Activated B cell treated with CpG ODN at 0.5 μM for 24 hours (primary cell): ENCODE results near the gene IL17RA. TPM values are rescaled to one million over a fixed set of nuclear protein-coding genes. Genes with fewer than 3 reads are reported as not detected.
A peak's percentile ranks its signal among the peaks of the same experiment; 100 is the strongest.

ENCODE experiments used
- ATAC-seq: fragments of 200-7000 bp; cut with Tn5 transposase; one replicate; pipeline ENCODE4 v1.10.0; 2021; ENCODE audit warnings: low read depth, mild to moderate bottlenecking, moderate library complexity
- CTCF ChIA-PET: fragments of 350-600 bp; sonication (Branson Sonifier 250); formaldehyde crosslinking; loops from one replicate; lab custom pipeline; 2021; ENCODE audit warnings: antibody characterized with exemption; lab: Charles Lee
- POLR2A ChIA-PET: fragments of 350-600 bp; sonication (Branson Sonifier 250); formaldehyde crosslinking; loops from one replicate; lab custom pipeline; 2021; ENCODE audit warnings: antibody characterized with exemption; lab: Charles Lee
- DNase-seq: peaks from one replicate; pipeline ENCODE4 v3.0.0; 2022
- H3K27ac Mint-ChIP-seq: one replicate; pipeline ENCODE4 v1.8.0; 2020; ENCODE audit warnings: mixed read lengths
- H3K27me3 Mint-ChIP-seq: one replicate; pipeline ENCODE4 v1.8.0; 2021; ENCODE audit warnings: mixed read lengths
- H3K36me3 Mint-ChIP-seq: one replicate; pipeline ENCODE4 v1.8.0; 2021; ENCODE audit warnings: low read depth, mixed read lengths
- H3K4me1 Mint-ChIP-seq: one replicate; pipeline ENCODE4 v1.8.0; 2021; ENCODE audit warnings: mixed read lengths
- H3K4me3 Mint-ChIP-seq: one replicate; pipeline ENCODE4 v1.8.0; 2020; ENCODE audit warnings: mild to moderate bottlenecking, mixed read lengths
- H3K9me3 Mint-ChIP-seq: one replicate; pipeline ENCODE4 v1.8.0; 2020; ENCODE audit warnings: mixed read lengths
- CTCF ChIP-seq: fragments of 200-600 bp; IDR thresholded peaks from one replicate; pipeline ENCODE4 v1.8.0; 2022; ENCODE audit warnings: antibody characterized with exemption, mild to moderate bottlenecking
- intact Hi-C: fragments of 100-400 bp; cut with micrococcal nuclease; formaldehyde crosslinking; loops from one replicate; pipeline ENCODE4 v1.15.1; 2024
- total RNA-seq: library from RNA; stranded (reverse); gene quantifications from 2 replicates; pipeline ENCODE4 v1.2.3, GENCODE V29; 2022

Gene IL17RA
- total RNA-seq, 1 donor from 2014 or later, result 18.1 TPM

- POLR2A ChIA-PET, result interaction anchor here (0.6 to 0.9 kb wide), 2 partner anchors 71 to 427 kb away, joined by 3 read pairs; no protein-coding TSS in a partner anchor
- no peak for TF ChIP-seq CTCF
- Mint-ChIP-seq H3K27me3 (no peaks in the 10 kb centered on the region), H3K27ac (no peak overlapping the region), H3K9me3 (no peaks in the 10 kb centered on the region), H3K4me1 (peaks cover 3% of the 10 kb centered on the region), H3K4me3 (no peak overlapping the region), H3K36me3 (no peaks in the 10 kb centered on the region)
- intact Hi-C loops, result loop anchor here (1.0 to 5.0 kb wide), 4 partner anchors 20 to 427 kb away; partner anchors contain the start of gene CECR2
- ATAC-seq (no peak), DNase-seq (no peak)
- CTCF ChIA-PET, result interaction anchor here (0.7 to 5.7 kb wide), 7 partner anchors 10 to 427 kb away, joined by 3 to 38 read pairs (median 7); partner anchors contain the start of gene IL17RA
Observed at GRCh38 chr22:17074648-17075002, 10.2 kb upstream of the IL17RA start.

- no peaks in the 10 kb centered on the region for H3K36me3 Mint-ChIP-seq
- TF ChIP-seq CTCF, result no peak
- DNase-seq (no peak), ATAC-seq (no peak)
- no peaks in the 10 kb centered on the region for H3K27me3 Mint-ChIP-seq
- H3K9me3 Mint-ChIP-seq, result no peaks in the 10 kb centered on the region
- CTCF ChIA-PET, result interaction anchor here (1.0 to 5.7 kb wide), 3 partner anchors 95 to 425 kb away, joined by 3 to 38 read pairs (median 4); no protein-coding TSS in a partner anchor
- intact Hi-C loops, result loop anchor here (5.0 kb wide), 1 partner anchor 290 kb away; the partner anchor contains the start of gene CECR2
- no peak overlapping the region for H3K27ac Mint-ChIP-seq
- peaks cover 3% of the 10 kb centered on the region for H3K4me1 Mint-ChIP-seq
- POLR2A ChIA-PET, result no interaction called here
- H3K4me3 Mint-ChIP-seq, result no peak overlapping the region
Observed at GRCh38 chr22:17077255-17077654, 7.5 kb upstream of the IL17RA start.

- POLR2A ChIA-PET, result no interaction called here
Observed at GRCh38 chr22:17079572-17079971, 5.2 kb upstream of the IL17RA start.

GRCh38 chr22:17083255-17083654, 1.5 kb upstream of the IL17RA start:
- TF ChIP-seq CTCF, result no peak
- Mint-ChIP-seq H3K4me1 (peaks cover 36% of the 10 kb centered on the region), H3K4me3 (peak overlapping the region; percentile 64), H3K27ac (no peak overlapping the region), H3K27me3 (no peaks in the 10 kb centered on the region), H3K36me3 (no peaks in the 10 kb centered on the region), H3K9me3 (no peaks in the 10 kb centered on the region)
- ATAC-seq (no peak), DNase-seq (no peak)
- ChIA-PET CTCF (no interaction called here), POLR2A (interaction anchor here (0.7 kb wide), 1 partner anchor 35 kb away, joined by 4 read pairs; no protein-coding TSS in a partner anchor)
- intact Hi-C loops, result loop anchor here (5.0 to 10.0 kb wide), 3 partner anchors 134 to 992 kb away; partner anchors contain the start of genes ADA2, BCL2L13 and PEX26

More at GRCh38 chr22:17079572-17079971, 5.2 kb upstream of the IL17RA start:
- Mint-ChIP-seq H3K4me3 (no peak overlapping the region), H3K36me3 (no peaks in the 10 kb centered on the region), H3K27ac (no peak overlapping the region), H3K4me1 (peaks cover 11% of the 10 kb centered on the region), H3K27me3 (no peaks in the 10 kb centered on the region), H3K9me3 (no peaks in the 10 kb centered on the region)
- ATAC-seq (no peak), DNase-seq (no peak)
- intact Hi-C loops, result loop anchor here (5.0 kb wide), 1 partner anchor 288 kb away; the partner anchor contains the start of gene CECR2
- CTCF ChIA-PET, result no interaction called here
- no peak for TF ChIP-seq CTCF

GRCh38 chr22:17083811-17084441, 874 bp upstream of the IL17RA start:
- no peaks in the 10 kb centered on the region for H3K36me3 Mint-ChIP-seq
- H3K4me3 Mint-ChIP-seq, result peak overlapping the region; percentile 89
- DNase-seq (no peak), ATAC-seq (no peak)
- POLR2A ChIA-PET, result no interaction called here
- intact Hi-C loops, result loop anchor here (5.0 to 10.0 kb wide), 3 partner anchors 133 to 991 kb away; partner anchors contain the start of genes ADA2, BCL2L13 and PEX26
- peak overlapping the region; percentile 81 for H3K27ac Mint-ChIP-seq
- TF ChIP-seq CTCF, result no peak
- CTCF ChIA-PET, result interaction anchor here (0.6 to 0.9 kb wide), 2 partner anchors 9 to 1070 kb away, joined by 3 read pairs; no protein-coding TSS in a partner anchor
- H3K27me3 Mint-ChIP-seq, result no peaks in the 10 kb centered on the region
- peaks cover 38% of the 10 kb centered on the region for H3K4me1 Mint-ChIP-seq
- no peaks in the 10 kb centered on the region for H3K9me3 Mint-ChIP-seq
